Gastroesophageal sphincter (tissue), 4 donors: ENCODE data around the gene KIAA1217. TPM values are rescaled to one million over a fixed set of nuclear protein-coding genes. Genes with fewer than 3 reads are reported as not detected.

Source experiments
- ATAC-seq: fragments of 150-250 bp; one replicate; pipeline ENCODE4 v1.9.1; 2016; ENCODE audit warnings: mild to moderate bottlenecking, moderate library complexity
- H3K27ac ChIP-seq, 4 donors: fragments of 200-600 bp; sonication (generic) in 3 of 4; 1 replicate in 3 of 4; 2 replicates in 1 of 4; pipeline ENCODE4 v1.5.1; 2016 to 2019
- H3K27me3 ChIP-seq: fragments of 200-600 bp; sonication (generic); one replicate; pipeline ENCODE4 v1.5.1; 2019
- H3K36me3 ChIP-seq, 2 donors: fragments of 200-600 bp; sonication (generic); one replicate each; pipeline ENCODE4 v1.5.1; 2019; ENCODE audit warnings: control low read depth in 1 of 2
- H3K4me1 ChIP-seq, 3 donors: fragments of 200-600 bp; sonication (generic); 1 replicate in 2 of 3; 2 replicates in 1 of 3; pipeline ENCODE4 v1.5.1; 2016 to 2019; ENCODE audit warnings: control low read depth in 2 of 3
- H3K4me3 ChIP-seq, 2 donors: fragments of 200-600 bp; sonication (generic); one replicate each; pipeline ENCODE4 v1.5.1; 2019; ENCODE audit warnings: mild to moderate bottlenecking in 1 of 2, moderate library complexity in 1 of 2
- H3K9me3 ChIP-seq, 3 donors: fragments of 200-600 bp; sonication (generic); one replicate each; pipeline ENCODE4 v1.5.1; 2017 to 2019; ENCODE audit warnings: control low read depth in 2 of 3
- CTCF ChIP-seq, 4 experiments: fragments of 200-600 bp in 2 of 4; fragments of 450-650 bp in 2 of 4; sonication (generic) in 1 of 4; IDR thresholded peaks; one replicate each; pipeline ENCODE4 v1.5.1; 2017 to 2019; ENCODE audit warnings: antibody characterized with exemption in 4 of 4, mild to moderate bottlenecking in 2 of 4, moderate library complexity in 2 of 4
- EP300 ChIP-seq: sonication (generic); formaldehyde crosslinking; IDR thresholded peaks from one replicate; pipeline ENCODE4 v1.6.1; 2017; ENCODE audit warnings: antibody characterized with exemption, mild to moderate bottlenecking
- POLR2A ChIP-seq, 2 donors: fragments of 450-650 bp; IDR thresholded peaks; one replicate each; pipeline ENCODE4 v1.6.1; 2017; ENCODE audit warnings: antibody characterized with exemption in 2 of 2, mild to moderate bottlenecking in 2 of 2, moderate library complexity in 1 of 2
- POLR2AphosphoS5 ChIP-seq: sonication (generic); formaldehyde crosslinking; IDR thresholded peaks from one replicate; pipeline ENCODE4 v1.6.1; 2017; ENCODE audit warnings: antibody characterized with exemption
- WGBS, 2 donors: methylation state at CpG; one replicate each; pipeline ENCODE4 v1.1.5; 2018; ENCODE audit warnings: low coverage in 1 of 2; 5-methylcytosine and 5-hydroxymethylcytosine counted together
- total RNA-seq, 4 donors: library from RNA; depleted of rRNA; stranded (reverse); fragments of >200 nt; gene quantifications; one replicate each; pipeline ENCODE4 v1.1.0, GENCODE V29; 2016

The KIAA1217 gene
- total RNA-seq, 4 donors from 2014 or later, result 9.7 to 15.3 (median 12.7) TPM

GRCh38 chr10:24382045-24382444, 173.1 kb downstream of the KIAA1217 start:
- H3K27me3 ChIP-seq, result no peaks in the 10 kb centered on the region
- H3K27ac ChIP-seq, result no peak overlapping the region
- peaks cover 0 to 6% of the 10 kb centered on the region in 2 donors for H3K36me3 ChIP-seq
- 75 to 80% methylated on average over 1 to 3 of the region's 3 CpGs for WGBS, 2 donors
- ATAC-seq, result no peak
- H3K9me3 ChIP-seq, result no peaks in the 10 kb centered on the region
- no peak overlapping the region for H3K4me3 ChIP-seq
- peaks cover 0 to 27% (median 4%) of the 10 kb centered on the region in 3 donors for H3K4me1 ChIP-seq
- TF ChIP-seq EP300 (no peak), CTCF (IDR thresholded peaks at IDR 0.05) (no peak), POLR2A (IDR thresholded peaks at IDR 0.05) (no peak), POLR2AphosphoS5 (no peak)

- ATAC-seq, result no peak
- WGBS, 2 donors, result 44% methylated on average over 3 of the region's 3 CpGs; no CpG with 5 or more reads in 1 of the 2 donors
- TF ChIP-seq EP300 (no peak), POLR2AphosphoS5 (no peak), CTCF (IDR thresholded peaks at IDR 0.05) (no peak), POLR2A (IDR thresholded peaks at IDR 0.05) (no peak)
- Histone ChIP-seq H3K27me3 (no peaks in the 10 kb centered on the region), H3K9me3 (no peaks in the 10 kb centered on the region), H3K27ac (peak overlapping the region in 3 of 4 donors; percentile 40 to 75 (median 53)), H3K4me3 (no peak overlapping the region), H3K36me3 (peaks cover 0 to 6% of the 10 kb centered on the region in 2 donors), H3K4me1 (peaks cover 0 to 27% (median 4%) of the 10 kb centered on the region in 3 donors)
These were observed 173.6 kb downstream of the KIAA1217 start for GRCh38 chr10:24382596-24382978.

GRCh38 chr10:24382979-24383663, 174.2 kb downstream of the KIAA1217 start:
- peaks cover 0 to 6% of the 10 kb centered on the region in 2 donors for H3K36me3 ChIP-seq
- TF ChIP-seq POLR2AphosphoS5 (no peak), CTCF (IDR thresholded peaks at IDR 0.05) (no peak), POLR2A (IDR thresholded peaks at IDR 0.05) (no peak), EP300 (no peak)
- no peak overlapping the region for H3K4me3 ChIP-seq
- peak; percentile 3 for ATAC-seq
- H3K4me1 ChIP-seq, result peaks cover 0 to 27% (median 4%) of the 10 kb centered on the region in 3 donors
- no peaks in the 10 kb centered on the region for H3K27me3 ChIP-seq
- no peaks in the 10 kb centered on the region for H3K9me3 ChIP-seq
- 68 to 72% methylated on average over 3 to 5 of the region's 12 CpGs for WGBS, 2 donors
- H3K27ac ChIP-seq, result peak overlapping the region in 3 of 4 donors; percentile 40 to 75 (median 53)

GRCh38 chr10:24383681-24384106, 174.8 kb downstream of the KIAA1217 start:
- Histone ChIP-seq H3K36me3 (peaks cover 0 to 6% of the 10 kb centered on the region in 2 donors), H3K9me3 (no peaks in the 10 kb centered on the region), H3K27ac (peak overlapping the region in 3 of 4 donors; percentile 40 to 75 (median 53)), H3K4me1 (peaks cover 0 to 27% (median 4%) of the 10 kb centered on the region in 3 donors), H3K4me3 (no peak overlapping the region), H3K27me3 (no peaks in the 10 kb centered on the region)
- WGBS, 2 donors, result 6 to 22% methylated on average over 3 to 6 of the region's 10 CpGs
- peak; percentile 91 for ATAC-seq
- TF ChIP-seq EP300 (no peak), CTCF (IDR thresholded peaks at IDR 0.05) (peak in 3 of 4 experiments; percentile 44 to 52 (median 51)), POLR2AphosphoS5 (peak; percentile 98), POLR2A (IDR thresholded peaks at IDR 0.05) (no peak)

GRCh38 chr10:24384954-24385353, 176.0 kb downstream of the KIAA1217 start:
- 40 to 88% methylated on average over 1 of the region's 5 CpGs for WGBS, 2 donors
- H3K36me3 ChIP-seq, result peaks cover 0 to 6% of the 10 kb centered on the region in 2 donors
- no peak overlapping the region for H3K4me3 ChIP-seq
- no peaks in the 10 kb centered on the region for H3K27me3 ChIP-seq
- no peak for TF ChIP-seq EP300
- no peak for TF ChIP-seq POLR2A (IDR thresholded peaks at IDR 0.05)
- no peak for TF ChIP-seq POLR2AphosphoS5
- TF ChIP-seq CTCF (IDR thresholded peaks at IDR 0.05), result no peak
- H3K4me1 ChIP-seq, result peaks cover 0 to 27% (median 4%) of the 10 kb centered on the region in 3 donors
- no peak overlapping the region for H3K27ac ChIP-seq
- no peak for ATAC-seq
- no peaks in the 10 kb centered on the region for H3K9me3 ChIP-seq
